Activated CD8-positive, alpha-beta T cell treated with anti-CD3 and anti-CD28 coated beads for 36 hours (primary cell): ENCODE measurements around the gene ALDH9A1. TPM values are rescaled to one million over a fixed set of nuclear protein-coding genes. Genes with fewer than 3 reads are reported as not detected.
A peak's percentile ranks its signal among the peaks of the same experiment; 100 is the strongest.

Source experiments
- ATAC-seq: fragments of 200-7000 bp; cut with Tn5 transposase; one replicate; pipeline ENCODE4 v1.10.0; 2021; ENCODE audit warnings: mild to moderate bottlenecking, moderate library complexity
- CTCF ChIA-PET: fragments of 350-600 bp; sonication (Branson Sonifier 250); formaldehyde crosslinking; loops from one replicate; lab custom pipeline; 2021; ENCODE audit warnings: antibody characterized with exemption; lab: Charles Lee
- POLR2A ChIA-PET: fragments of 350-600 bp; sonication (Branson Sonifier 250); formaldehyde crosslinking; loops from one replicate; lab custom pipeline; 2021; ENCODE audit warnings: antibody characterized with exemption; lab: Charles Lee
- DNase-seq: peaks from one replicate; pipeline ENCODE4 v3.0.0-alpha.2; 2020
- H3K27ac Mint-ChIP-seq: one replicate; pipeline ENCODE4 v1.8.0; 2021; ENCODE audit warnings: mild to moderate bottlenecking, mixed read lengths
- H3K27me3 Mint-ChIP-seq: one replicate; pipeline ENCODE4 v1.8.0; 2021; ENCODE audit warnings: mixed read lengths
- H3K36me3 Mint-ChIP-seq: one replicate; pipeline ENCODE4 v1.8.0; 2021; ENCODE audit warnings: low read depth, mixed read lengths
- H3K4me1 Mint-ChIP-seq: one replicate; pipeline ENCODE4 v1.8.0; 2021; ENCODE audit warnings: low read depth, mixed read lengths
- H3K4me3 Mint-ChIP-seq: one replicate; pipeline ENCODE4 v1.8.0; 2021; ENCODE audit warnings: mild to moderate bottlenecking, moderate library complexity, mixed read lengths
- H3K9me3 Mint-ChIP-seq: one replicate; pipeline ENCODE4 v1.8.0; 2021; ENCODE audit warnings: mixed read lengths
- intact Hi-C: fragments of 100-400 bp; cut with micrococcal nuclease; formaldehyde crosslinking; loops from one replicate; pipeline ENCODE4 v1.10.0; 2022
- total RNA-seq, 2 experiments: library from RNA; stranded (reverse); gene quantifications; one replicate each; pipeline ENCODE4 v1.2.3, GENCODE V29; 2021
- TF ChIP-seq, protein P1 (sequence below): fragments of 200-600 bp; IDR thresholded peaks from one replicate; pipeline ENCODE4 v1.8.0; 2022; ENCODE audit warnings: antibody characterized with exemption, mild to moderate bottlenecking

The ALDH9A1 gene
- total RNA-seq, 2 experiments from 2014 or later = 25.6 to 28.2 TPM

DNA sequence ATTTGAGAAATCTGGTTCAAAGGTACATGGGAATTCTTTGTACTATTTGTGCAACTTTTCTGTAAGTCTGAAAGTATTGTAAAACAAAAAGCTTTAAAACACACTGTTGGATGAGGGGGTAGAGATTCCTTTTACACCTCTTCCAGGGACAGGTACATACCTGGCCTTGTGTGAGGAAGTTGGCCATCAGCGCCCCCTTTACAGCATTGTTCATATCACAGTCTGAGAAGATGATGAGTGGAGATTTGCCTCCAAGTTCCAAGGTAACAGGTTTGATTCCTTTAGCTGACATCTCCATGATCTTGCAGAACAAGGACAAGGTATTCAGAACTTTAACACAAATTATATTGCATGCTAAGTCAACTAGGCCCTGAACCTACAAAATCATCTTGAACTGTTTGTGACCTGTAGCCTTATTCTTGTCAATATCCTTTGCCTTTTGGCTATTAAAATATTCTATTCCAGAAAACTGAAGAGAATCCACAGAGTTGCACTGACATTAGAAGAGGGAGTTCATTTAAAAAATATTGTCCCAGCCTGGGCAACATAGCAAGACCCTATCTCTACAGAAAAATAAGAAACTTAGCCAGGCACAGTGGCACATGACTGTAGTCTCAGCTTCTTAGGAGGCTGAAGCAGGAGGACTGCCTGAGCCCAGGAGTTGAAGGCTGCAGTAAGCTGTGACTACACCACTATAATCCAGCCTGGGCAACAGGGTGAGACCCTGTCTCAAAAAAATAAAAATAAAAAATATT, 18.9 kb downstream of the ALDH9A1 start:
- no peak for ATAC-seq
- no peaks in the 10 kb centered on the region for H3K9me3 Mint-ChIP-seq
- ChIA-PET POLR2A (no interaction called here), CTCF (interaction anchor here (0.7 to 1.5 kb wide), 2 partner anchors 18 to 234 kb away, joined by 3 read pairs; partner anchors contain the start of gene ALDH9A1)
- peaks cover 18% of the 10 kb centered on the region for H3K4me1 Mint-ChIP-seq
- intact Hi-C loops = no loop called here
- no peak overlapping the region for H3K27ac Mint-ChIP-seq
- H3K27me3 Mint-ChIP-seq = no peaks in the 10 kb centered on the region
- peaks cover 63% of the 10 kb centered on the region for H3K36me3 Mint-ChIP-seq
- TF ChIP-seq, protein P1, sequence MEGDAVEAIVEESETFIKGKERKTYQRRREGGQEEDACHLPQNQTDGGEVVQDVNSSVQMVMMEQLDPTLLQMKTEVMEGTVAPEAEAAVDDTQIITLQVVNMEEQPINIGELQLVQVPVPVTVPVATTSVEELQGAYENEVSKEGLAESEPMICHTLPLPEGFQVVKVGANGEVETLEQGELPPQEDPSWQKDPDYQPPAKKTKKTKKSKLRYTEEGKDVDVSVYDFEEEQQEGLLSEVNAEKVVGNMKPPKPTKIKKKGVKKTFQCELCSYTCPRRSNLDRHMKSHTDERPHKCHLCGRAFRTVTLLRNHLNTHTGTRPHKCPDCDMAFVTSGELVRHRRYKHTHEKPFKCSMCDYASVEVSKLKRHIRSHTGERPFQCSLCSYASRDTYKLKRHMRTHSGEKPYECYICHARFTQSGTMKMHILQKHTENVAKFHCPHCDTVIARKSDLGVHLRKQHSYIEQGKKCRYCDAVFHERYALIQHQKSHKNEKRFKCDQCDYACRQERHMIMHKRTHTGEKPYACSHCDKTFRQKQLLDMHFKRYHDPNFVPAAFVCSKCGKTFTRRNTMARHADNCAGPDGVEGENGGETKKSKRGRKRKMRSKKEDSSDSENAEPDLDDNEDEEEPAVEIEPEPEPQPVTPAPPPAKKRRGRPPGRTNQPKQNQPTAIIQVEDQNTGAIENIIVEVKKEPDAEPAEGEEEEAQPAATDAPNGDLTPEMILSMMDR = no peak
- no peak overlapping the region for H3K4me3 Mint-ChIP-seq
- DNase-seq = no peak

DNA sequence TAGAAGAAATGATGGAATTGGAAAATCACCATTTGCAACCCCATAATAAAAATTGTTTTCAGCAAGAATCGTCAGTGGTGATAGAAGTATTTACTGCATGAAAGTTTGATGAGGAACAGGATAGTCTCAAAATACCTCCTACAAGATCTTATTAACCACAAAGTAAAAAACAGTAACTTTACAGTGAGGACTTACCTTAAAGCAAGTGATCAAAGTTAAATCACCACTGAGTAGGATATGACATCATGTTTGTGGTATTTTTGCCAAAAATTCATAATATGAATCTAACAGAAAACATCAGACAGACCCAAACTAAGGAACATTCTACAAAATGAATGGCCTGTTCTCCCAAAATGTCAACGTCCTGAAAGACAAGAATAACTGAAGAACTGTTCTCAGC, 19.9 kb downstream of the ALDH9A1 start:
- CTCF ChIA-PET = interaction anchor here (1.5 kb wide), 1 partner anchor 19 kb away, joined by 3 read pairs; the partner anchor contains the start of gene ALDH9A1
- Mint-ChIP-seq H3K27ac (peak overlapping the region; percentile 15), H3K9me3 (no peaks in the 10 kb centered on the region), H3K27me3 (no peaks in the 10 kb centered on the region), H3K4me1 (peaks cover 16% of the 10 kb centered on the region), H3K4me3 (no peak overlapping the region), H3K36me3 (peaks cover 62% of the 10 kb centered on the region)
- intact Hi-C loops = no loop called here
- POLR2A ChIA-PET = no interaction called here
- ATAC-seq (peak; percentile 20), DNase-seq (no peak)
- TF ChIP-seq, protein P1 = no peak

DNA sequence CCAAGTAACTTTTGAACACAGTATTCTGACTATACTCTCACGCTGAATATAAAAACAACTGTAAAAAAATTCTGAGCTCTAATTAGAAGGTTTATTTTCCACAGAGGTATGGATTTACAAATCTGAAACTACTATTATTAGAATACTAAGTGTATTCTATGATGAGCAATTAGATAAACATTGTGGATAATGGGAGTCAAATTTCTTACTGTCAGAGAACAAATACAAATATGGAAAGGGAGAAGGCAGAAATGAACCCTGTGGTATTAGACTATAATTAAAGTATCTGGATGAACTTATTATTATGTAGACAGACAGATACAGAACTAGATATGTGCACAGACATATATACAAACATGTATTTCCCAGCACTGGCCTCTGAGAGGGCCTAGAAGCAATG, 22.6 kb downstream of the ALDH9A1 start:
- intact Hi-C loops = no loop called here
- no peak overlapping the region for H3K4me3 Mint-ChIP-seq
- ATAC-seq (no peak), DNase-seq (no peak)
- no peaks in the 10 kb centered on the region for H3K27me3 Mint-ChIP-seq
- no peak overlapping the region for H3K27ac Mint-ChIP-seq
- POLR2A ChIA-PET = no interaction called here
- CTCF ChIA-PET = interaction anchor here (0.8 kb wide), 1 partner anchor 22 kb away, joined by 3 read pairs; no protein-coding TSS in a partner anchor
- peaks cover 16% of the 10 kb centered on the region for H3K4me1 Mint-ChIP-seq
- peaks cover 51% of the 10 kb centered on the region for H3K36me3 Mint-ChIP-seq
- H3K9me3 Mint-ChIP-seq = no peaks in the 10 kb centered on the region
- TF ChIP-seq, protein P1 = no peak

DNA sequence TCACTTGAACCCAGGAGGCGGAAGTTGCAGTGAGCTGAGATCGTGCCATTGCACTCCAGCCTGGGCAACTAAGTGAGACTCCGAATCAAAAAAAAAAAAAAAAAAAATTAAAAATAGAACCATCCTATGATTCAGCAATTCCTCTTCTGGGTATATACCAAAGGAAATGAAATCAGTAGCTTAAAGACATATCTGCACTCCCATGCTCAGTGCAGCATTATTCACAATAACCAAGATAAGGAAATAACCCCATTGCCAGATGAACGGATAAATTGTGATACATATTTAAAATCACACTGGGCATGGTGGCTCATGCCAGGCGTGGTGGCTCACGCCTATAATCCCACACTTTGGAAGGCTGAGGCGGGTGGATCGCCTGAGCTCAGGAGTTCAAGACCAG, 23.8 kb downstream of the ALDH9A1 start:
- ATAC-seq (no peak), DNase-seq (no peak)
- intact Hi-C loops = no loop called here
- Mint-ChIP-seq H3K4me3 (no peak overlapping the region), H3K9me3 (no peaks in the 10 kb centered on the region), H3K4me1 (peaks cover 16% of the 10 kb centered on the region), H3K27ac (no peak overlapping the region), H3K36me3 (peaks cover 45% of the 10 kb centered on the region), H3K27me3 (no peaks in the 10 kb centered on the region)
- TF ChIP-seq, protein P1 = no peak
- ChIA-PET POLR2A (interaction anchor here (1.3 kb wide), 1 partner anchor 17 kb away, joined by 3 read pairs; no protein-coding TSS in a partner anchor), CTCF (interaction anchor here (1.7 kb wide), 1 partner anchor 73 kb away, joined by 3 read pairs; no protein-coding TSS in a partner anchor)

DNA sequence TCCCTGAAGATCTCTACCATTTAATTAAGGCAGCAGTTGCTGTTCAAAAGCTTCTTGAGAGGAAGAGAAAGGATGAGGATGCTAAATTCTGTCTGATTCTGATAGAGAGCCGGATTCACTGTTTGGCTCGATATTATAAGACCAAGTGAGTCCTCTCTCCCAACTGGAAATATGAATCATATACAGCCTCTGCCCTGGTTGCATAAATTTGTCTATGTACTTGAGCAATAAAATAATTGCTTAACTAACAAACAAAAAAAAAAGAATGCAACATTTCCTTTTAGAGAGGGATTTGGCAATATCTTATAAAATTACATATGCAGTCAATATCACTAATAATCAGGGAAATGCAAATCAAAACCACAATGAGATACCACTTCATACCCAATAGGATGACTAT, 26.8 kb downstream of the ALDH9A1 start:
- ATAC-seq = no peak
- CTCF ChIA-PET = no interaction called here
- DNase-seq = no peak
- no peaks in the 10 kb centered on the region for H3K27me3 Mint-ChIP-seq
- TF ChIP-seq, protein P1 = no peak
- peaks cover 47% of the 10 kb centered on the region for H3K36me3 Mint-ChIP-seq
- no peaks in the 10 kb centered on the region for H3K9me3 Mint-ChIP-seq
- H3K4me3 Mint-ChIP-seq = no peak overlapping the region
- no peak overlapping the region for H3K27ac Mint-ChIP-seq
- H3K4me1 Mint-ChIP-seq = peaks cover 5% of the 10 kb centered on the region
- intact Hi-C loops = no loop called here
- POLR2A ChIA-PET = no interaction called here
